ENCODE results near the gene STRN4. TPM values are rescaled to one million over a fixed set of nuclear protein-coding genes. Genes with fewer than 3 reads are reported as not detected.

STRN4 gene
- total and polyA plus RNA-seq, 2 donors (not counting 1 experiment from before 2014, with no cell fraction given): 111 to 112 TPM

DNA sequence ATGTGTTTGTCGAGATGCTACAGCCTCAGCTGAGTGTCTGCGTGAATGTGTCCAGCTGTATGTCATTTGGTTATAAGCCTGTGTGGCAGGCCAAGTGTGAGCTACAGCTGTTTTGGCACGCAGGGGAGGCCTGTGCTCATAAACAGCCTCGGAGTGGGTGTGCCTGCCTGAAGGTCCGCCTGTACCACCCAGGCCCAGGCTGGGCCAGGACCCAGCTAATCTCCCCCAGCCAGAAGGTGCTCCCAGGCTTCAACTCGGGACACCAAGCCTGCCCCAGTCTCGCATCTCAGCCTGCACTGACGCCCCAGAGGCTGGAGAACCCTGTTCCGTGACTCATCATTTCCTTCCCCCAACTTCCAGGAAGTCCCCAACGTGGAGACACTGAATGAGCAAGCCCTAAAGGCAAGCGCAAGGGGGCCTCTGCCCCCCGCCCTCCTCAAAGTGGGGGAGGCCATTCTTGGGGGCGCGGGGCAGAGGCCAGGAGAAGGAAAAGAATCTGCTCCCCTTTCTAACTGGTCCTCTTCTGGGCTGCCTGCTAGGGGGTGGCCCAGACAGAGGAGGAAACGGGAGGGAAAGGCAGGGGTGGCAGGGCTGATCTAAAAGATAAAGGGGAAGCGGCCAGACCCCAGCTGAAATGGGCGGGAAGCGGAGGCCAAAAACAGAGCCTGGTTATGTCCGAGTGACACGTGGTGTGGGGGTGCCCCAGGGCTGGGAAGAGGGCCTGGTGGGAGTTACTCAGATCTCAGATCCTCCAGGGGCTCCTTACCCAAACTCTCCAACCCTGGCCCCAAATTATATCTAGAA, 40.2 kb upstream of the STRN4 start:
- H3K4me2 ChIP-seq (replicated peaks; ENCODE audit: low read depth, low read length, poor library complexity, severe bottlenecking): peak overlapping the region; percentile 98
- ChIA-PET POLR2A (interaction anchor here (0.6 to 5.7 kb wide), 5 partner anchors 9 to 697 kb away, joined by 3 to 94 read pairs (median 5); partner anchors contain the start of gene KPTN), CTCF (interaction anchor here (1.0 to 4.5 kb wide), 9 partner anchors 9 to 54 kb away, joined by 3 to 27 read pairs (median 6); no protein-coding TSS in a partner anchor)
- Mint-ChIP-seq H3K4me3 (peak overlapping the region; percentile 93), H3K27me3 (no peaks in the 10 kb centered on the region), H3K9me3 (ENCODE audit: insufficient read depth) (no peaks in the 10 kb centered on the region), H3K4me1 (peaks cover 53% of the 10 kb centered on the region), H3K27ac (peak overlapping the region; percentile 98)
- H2AFZ ChIP-seq (ENCODE audit: insufficient read depth, low read depth, low read length, poor library complexity, severe bottlenecking): peak overlapping the region; percentile 79
- DNase-seq (peak; percentile 84), ATAC-seq (ENCODE audit: low read depth) (peak; percentile 48)
- H3K9ac ChIP-seq (ENCODE audit: low read length): peak overlapping the region; percentile 94
- H4K20me1 ChIP-seq (ENCODE audit: control insufficient read depth, insufficient read depth, low read length, poor library complexity, severe bottlenecking): peaks cover 22% of the 10 kb centered on the region
- H3K4me1 ChIP-seq (ENCODE audit: control insufficient read depth in 2 of 2, insufficient read depth in 2 of 2, low read length in 2 of 2): peaks cover 32 to 51% of the 10 kb centered on the region in 2 donors
- peaks cover 60% of the 10 kb centered on the region for H3K79me2 ChIP-seq (ENCODE audit: control insufficient read depth, insufficient read depth, low read length)
- intact Hi-C loops (cut with micrococcal nuclease): loop anchor here (1.0 to 5.0 kb wide), 7 partner anchors 38 to 486 kb away; partner anchors contain the start of genes AP2S1, FKRP, INAFM1 and STRN4
- no peaks in the 10 kb centered on the region for H3K27me3 ChIP-seq (replicated peaks in 1 of 4; ENCODE audit: control extremely low read depth in 1 of 4, control insufficient read depth in 3 of 4, insufficient read depth in 4 of 4, low read length in 3 of 4)
- H3K27ac ChIP-seq (ENCODE audit: low read length in 2 of 2): peak overlapping the region; percentile 47 to 58
- 7% methylated on average over 11 of the region's 20 CpGs for WGBS (ENCODE audit: insufficient coverage)
- peaks cover 0 to 19% of the 10 kb centered on the region in 2 experiments for H3K36me3 ChIP-seq (replicated peaks in 1 of 2; ENCODE audit: control extremely low read depth in 1 of 2, control insufficient read depth in 1 of 2, extremely low read depth in 1 of 2, insufficient read depth in 2 of 2, low read length in 1 of 2)
- H3K9me3 ChIP-seq (ENCODE audit: control extremely low read depth in 1 of 3, control insufficient read depth in 2 of 3, insufficient read depth in 1 of 3, low read length in 2 of 3): no peaks in the 10 kb centered on the region
- H3K4me3 ChIP-seq (ENCODE audit: control extremely low read depth in 1 of 5, extremely low read depth in 1 of 5, insufficient read depth in 1 of 5, low read depth in 2 of 5, low read length in 4 of 5): peak overlapping the region; percentile 65 to 95 (median 75)
- TF ChIP-seq, protein P1, sequence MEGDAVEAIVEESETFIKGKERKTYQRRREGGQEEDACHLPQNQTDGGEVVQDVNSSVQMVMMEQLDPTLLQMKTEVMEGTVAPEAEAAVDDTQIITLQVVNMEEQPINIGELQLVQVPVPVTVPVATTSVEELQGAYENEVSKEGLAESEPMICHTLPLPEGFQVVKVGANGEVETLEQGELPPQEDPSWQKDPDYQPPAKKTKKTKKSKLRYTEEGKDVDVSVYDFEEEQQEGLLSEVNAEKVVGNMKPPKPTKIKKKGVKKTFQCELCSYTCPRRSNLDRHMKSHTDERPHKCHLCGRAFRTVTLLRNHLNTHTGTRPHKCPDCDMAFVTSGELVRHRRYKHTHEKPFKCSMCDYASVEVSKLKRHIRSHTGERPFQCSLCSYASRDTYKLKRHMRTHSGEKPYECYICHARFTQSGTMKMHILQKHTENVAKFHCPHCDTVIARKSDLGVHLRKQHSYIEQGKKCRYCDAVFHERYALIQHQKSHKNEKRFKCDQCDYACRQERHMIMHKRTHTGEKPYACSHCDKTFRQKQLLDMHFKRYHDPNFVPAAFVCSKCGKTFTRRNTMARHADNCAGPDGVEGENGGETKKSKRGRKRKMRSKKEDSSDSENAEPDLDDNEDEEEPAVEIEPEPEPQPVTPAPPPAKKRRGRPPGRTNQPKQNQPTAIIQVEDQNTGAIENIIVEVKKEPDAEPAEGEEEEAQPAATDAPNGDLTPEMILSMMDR (IDR thresholded peaks at IDR 0.05): no peak

DNA sequence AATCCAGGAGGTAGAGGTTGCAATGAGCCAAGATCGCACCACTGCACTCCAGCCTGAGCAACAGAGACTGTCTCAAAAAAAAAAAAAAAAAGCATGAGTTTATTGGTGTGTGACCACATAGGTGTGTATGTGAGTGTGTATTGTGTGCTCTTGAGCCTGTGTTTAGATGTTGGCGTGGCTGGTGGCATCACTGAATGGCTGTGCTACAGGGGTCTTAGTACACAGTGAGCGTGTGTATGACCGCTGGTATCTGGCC, 39.7 kb upstream of the STRN4 start:
- TF ChIP-seq, protein P1 (IDR thresholded peaks at IDR 0.05): no peak
- TF ChIP-seq EZH2 (IDR thresholded peaks at IDR 0.05; ENCODE audit: borderline replicate concordance, insufficient read depth, low read depth, low read length, poor library complexity, severe bottlenecking): no peak
- peak overlapping the region; percentile 79 for H2AFZ ChIP-seq (ENCODE audit: insufficient read depth, low read depth, low read length, poor library complexity, severe bottlenecking)
- H3K36me3 ChIP-seq (replicated peaks in 1 of 2; ENCODE audit: control extremely low read depth in 1 of 2, control insufficient read depth in 1 of 2, extremely low read depth in 1 of 2, insufficient read depth in 2 of 2, low read length in 1 of 2): peaks cover 0 to 22% of the 10 kb centered on the region in 2 experiments
- POLR2A ChIA-PET: interaction anchor here (0.6 to 5.7 kb wide), 4 partner anchors 18 to 698 kb away, joined by 3 to 94 read pairs (median 8); partner anchors contain the start of gene KPTN
- Mint-ChIP-seq H3K9me3 (ENCODE audit: insufficient read depth) (no peaks in the 10 kb centered on the region), H3K4me1 (peaks cover 53% of the 10 kb centered on the region), H3K27me3 (no peaks in the 10 kb centered on the region), H3K4me3 (peak overlapping the region; percentile 93), H3K27ac (peak overlapping the region; percentile 98)
- intact Hi-C loops (cut with micrococcal nuclease): loop anchor here (1.0 to 5.0 kb wide), 7 partner anchors 38 to 486 kb away; partner anchors contain the start of genes AP2S1, FKRP, INAFM1 and STRN4
- ATAC-seq (ENCODE audit: low read depth): peak; percentile 1
- H3K79me2 ChIP-seq (ENCODE audit: control insufficient read depth, insufficient read depth, low read length): peaks cover 60% of the 10 kb centered on the region
- 73% methylated on average over 4 of the region's 4 CpGs for WGBS (ENCODE audit: insufficient coverage)
- H3K4me2 ChIP-seq (replicated peaks; ENCODE audit: low read depth, low read length, poor library complexity, severe bottlenecking): peak overlapping the region; percentile 98
- H3K9me3 ChIP-seq (ENCODE audit: control extremely low read depth in 1 of 3, control insufficient read depth in 2 of 3, insufficient read depth in 1 of 3, low read length in 2 of 3): no peaks in the 10 kb centered on the region
- peaks cover 32 to 51% of the 10 kb centered on the region in 2 donors for H3K4me1 ChIP-seq (ENCODE audit: control insufficient read depth in 2 of 2, insufficient read depth in 2 of 2, low read length in 2 of 2)
- H4K20me1 ChIP-seq (ENCODE audit: control insufficient read depth, insufficient read depth, low read length, poor library complexity, severe bottlenecking): peaks cover 22% of the 10 kb centered on the region
- peak overlapping the region; percentile 47 to 58 for H3K27ac ChIP-seq (ENCODE audit: low read length in 2 of 2)
- no peak for DNase-seq
- peak overlapping the region; percentile 94 for H3K9ac ChIP-seq (ENCODE audit: low read length)
- H3K4me3 ChIP-seq (ENCODE audit: control extremely low read depth in 1 of 5, extremely low read depth in 1 of 5, insufficient read depth in 1 of 5, low read depth in 2 of 5, low read length in 4 of 5): peak overlapping the region; percentile 7 to 95 (median 75)
- H3K27me3 ChIP-seq (replicated peaks in 1 of 4; ENCODE audit: control extremely low read depth in 1 of 4, control insufficient read depth in 3 of 4, insufficient read depth in 4 of 4, low read length in 3 of 4): no peaks in the 10 kb centered on the region
- CTCF ChIA-PET: interaction anchor here (1.0 to 4.5 kb wide), 8 partner anchors 9 to 55 kb away, joined by 3 to 27 read pairs (median 6); no protein-coding TSS in a partner anchor
